GM19397 (cell line): Measurements from ENCODE around the gene MGRN1.

Experiments used
- ATAC-seq: cut with Tn5 transposase; IDR thresholded peaks from one replicate; pipeline ENCODE4 v1.9.1; 2021; ENCODE audit warnings: mild to moderate bottlenecking, moderate library complexity; ENCODE audit not compliant: unreplicated experiment

Gene MGRN1

DNA sequence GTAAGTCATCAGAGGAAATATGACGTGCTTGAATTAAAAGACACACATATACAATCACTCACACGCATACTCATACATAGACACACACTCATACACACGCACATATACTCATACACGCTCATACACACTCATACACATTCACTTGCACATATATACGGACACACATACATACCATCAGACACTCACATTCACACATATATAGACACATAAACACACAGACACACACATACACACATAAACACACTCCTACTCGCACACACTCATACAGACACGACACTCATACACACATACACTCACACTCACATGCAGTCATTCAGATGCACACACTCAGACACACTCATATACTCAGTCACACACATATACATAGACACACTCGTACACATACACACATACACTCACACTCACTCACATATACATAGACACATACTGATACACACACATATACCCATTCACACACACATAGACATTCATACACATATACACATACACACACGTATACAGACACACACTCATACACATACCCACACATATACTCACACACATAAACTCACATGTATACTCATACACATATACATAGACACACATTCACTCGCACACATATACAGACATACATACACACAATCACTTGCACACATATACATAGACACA is 43.8 kb downstream of the MGRN1 start:
- no peak for ATAC-seq

DNA sequence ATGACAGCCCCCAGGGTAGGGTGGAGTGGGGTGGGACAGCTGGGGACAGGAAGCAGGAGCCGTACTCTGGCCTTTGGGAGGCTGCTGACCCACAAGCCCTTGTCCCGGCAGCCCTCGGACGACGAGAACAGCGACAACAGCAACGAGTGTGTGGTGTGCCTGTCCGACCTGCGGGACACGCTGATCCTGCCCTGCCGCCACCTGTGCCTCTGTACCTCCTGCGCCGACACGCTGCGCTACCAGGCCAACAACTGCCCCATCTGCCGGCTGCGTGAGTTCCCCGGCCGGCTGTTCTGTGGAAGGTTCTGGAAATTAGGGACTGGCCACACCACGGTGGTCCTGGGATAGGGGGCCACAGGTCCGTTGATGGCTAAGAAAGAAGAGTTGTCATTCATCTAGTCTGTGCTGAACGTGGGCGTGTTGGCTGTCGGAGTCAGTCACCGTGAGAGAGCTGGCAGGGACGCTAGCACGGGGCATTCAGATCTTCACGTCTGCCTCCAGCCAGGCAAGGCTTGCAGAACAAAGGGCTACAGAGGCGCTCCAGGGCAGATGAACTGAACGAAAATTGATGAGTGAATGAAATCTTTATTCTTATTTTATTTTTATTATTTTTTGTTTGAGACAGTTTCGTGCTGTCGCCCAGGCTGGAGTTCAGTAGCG is 48.9 kb downstream of the MGRN1 start:
- no peak for ATAC-seq

DNA sequence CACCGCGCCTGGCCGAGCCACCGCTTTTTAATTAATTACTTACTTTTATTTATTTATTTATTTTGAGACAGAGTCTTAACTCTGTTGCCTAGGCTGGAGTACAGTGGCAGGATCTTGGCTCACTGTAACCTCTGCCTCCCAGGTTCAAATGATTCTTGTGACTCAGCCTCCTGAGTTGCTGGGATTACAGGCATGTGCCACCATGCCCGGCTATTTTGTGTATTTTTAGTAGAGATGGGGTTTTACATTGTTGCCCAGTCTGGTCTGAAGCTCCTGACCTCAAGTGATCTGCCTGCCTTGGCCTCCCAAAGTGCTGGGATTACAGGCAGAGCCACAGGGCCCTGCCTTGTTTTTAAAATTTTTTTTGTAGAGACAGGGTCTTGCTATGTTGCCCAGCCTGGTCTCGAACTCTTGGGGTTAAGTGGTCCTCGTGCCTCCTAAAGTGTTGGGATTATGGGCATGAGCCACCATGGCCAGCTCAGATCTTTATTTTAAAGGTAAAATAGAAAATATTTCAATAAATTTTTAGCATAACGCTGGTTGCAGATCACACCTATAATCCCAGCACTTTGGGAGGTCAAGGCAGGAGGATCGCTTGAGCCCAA is 50.4 kb downstream of the MGRN1 start:
- no peak for ATAC-seq

DNA sequence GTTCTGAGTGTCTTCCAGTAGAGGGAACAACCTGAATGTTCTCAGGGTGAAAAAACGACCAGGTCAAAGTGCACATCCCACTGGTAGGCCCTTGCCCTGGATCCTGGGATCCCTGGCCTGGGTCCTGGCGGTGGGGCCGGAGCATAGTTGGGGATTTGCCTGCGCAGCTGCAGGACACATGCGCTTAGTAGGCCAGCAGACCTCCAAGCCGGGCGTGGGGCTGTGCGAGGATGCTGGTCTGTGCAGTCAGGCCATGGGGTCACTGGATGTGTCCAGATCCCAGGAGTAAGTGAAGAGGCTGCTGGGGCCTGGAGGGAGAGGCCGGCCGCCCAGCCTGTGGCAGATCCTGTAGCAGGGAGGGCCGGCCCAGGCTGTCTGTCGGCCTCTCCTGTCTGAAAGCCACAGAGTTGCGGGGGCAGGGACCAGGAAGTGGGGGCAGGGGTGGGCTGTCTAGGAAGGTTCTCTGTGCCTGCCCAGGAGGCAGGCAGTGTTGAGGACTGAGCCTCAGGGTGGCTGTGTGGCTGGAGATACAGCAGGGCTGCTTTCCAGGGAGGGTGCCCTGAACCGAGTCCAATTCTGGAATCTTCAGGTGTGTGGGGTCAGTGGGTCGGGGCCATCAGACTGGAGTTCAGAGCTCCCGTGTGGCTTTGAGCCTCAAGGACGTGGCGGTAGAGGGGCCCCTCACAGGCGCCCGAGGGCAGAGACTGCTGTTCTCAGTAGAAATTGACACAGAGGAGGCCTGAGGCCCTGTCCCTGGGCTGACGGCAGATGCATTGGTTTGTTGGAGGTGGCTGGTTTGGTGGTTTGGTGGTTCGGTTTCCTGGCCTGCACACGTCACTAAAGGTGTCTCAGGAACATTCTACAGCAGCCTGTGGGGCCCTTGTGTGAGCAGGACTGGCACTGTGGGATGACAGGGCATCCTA is 51.5 kb downstream of the MGRN1 start:
- ATAC-seq, result no peak

DNA sequence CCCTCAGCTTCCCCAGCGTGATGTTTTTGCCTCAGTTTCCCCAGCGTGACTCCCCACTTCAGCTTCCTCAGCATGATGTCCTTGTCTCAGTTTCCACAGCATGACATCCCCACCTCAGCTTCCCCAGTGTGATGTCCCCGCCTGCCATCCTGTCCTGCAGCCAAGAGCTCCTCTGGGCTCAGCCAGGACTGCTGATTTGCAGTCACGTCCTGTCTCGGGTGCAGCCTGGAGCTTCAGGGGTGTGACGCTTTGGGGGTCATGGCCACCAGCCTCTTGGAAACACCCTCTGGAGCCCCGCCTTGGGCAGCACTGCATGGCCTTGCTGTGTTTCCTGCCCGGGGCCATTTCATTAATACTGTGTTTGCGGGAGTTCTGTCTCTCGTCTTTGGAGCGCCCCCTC is 52.2 kb downstream of the MGRN1 start:
- ATAC-seq, result no peak

DNA sequence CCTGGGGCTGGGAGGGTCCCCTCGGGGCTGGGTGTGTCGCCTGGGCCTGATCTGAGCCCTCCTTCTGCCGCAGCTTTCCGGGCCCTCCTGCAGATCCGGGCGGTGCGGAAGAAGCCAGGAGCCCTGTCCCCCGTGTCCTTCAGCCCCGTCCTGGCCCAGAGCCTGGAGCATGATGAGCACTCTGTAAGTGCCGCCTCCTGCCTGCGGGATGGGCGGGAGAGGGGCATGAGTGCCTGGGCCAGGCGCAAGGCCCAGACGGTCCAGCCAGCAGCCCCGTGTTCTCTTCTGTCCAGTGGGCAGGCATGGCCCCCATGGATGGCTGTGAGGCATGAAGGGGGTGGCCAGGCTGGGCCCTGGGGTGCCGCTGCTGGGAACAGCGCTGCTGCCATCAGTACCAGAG is 52.8 kb downstream of the MGRN1 start:
- no peak for ATAC-seq

DNA sequence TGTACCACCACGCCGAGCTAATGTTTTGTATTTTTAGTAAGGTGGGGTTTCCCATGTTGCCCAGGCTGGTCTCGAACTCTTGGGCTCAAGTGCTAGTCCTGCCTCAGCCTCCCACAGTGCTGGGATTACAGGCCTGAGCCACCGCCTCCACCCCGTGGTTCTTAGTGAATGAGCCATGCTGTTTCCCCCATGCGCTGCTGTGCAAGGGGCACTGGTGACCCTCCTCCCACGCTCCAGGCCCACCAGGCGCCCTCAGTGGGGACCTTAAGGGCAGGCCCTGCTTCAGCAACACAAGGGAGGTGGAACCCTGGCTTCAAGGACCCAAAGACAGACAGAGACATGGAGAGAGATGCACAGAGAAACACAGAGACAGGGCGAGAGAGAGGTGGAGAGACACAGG is 53.4 kb downstream of the MGRN1 start:
- no peak for ATAC-seq

DNA sequence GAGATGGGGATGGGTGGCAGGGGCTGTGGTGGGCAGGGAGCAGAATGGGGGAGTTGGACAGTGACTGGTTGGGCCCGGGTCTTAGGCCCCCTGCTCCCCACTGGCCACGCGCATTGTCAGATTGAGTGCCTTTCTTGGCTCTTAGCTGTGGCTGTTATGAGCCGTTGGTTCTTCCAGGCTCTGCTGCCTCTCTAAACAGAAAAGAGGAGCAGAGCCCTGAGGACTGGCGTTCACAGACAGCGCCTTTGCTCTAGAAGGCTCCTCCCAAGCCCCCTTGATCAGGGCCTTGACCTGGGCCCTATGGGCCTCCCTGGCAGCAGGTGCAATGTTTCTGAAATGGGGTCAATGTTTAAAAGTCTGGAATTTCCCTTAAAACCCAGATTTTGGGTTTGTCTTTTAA is 54.0 kb downstream of the MGRN1 start:
- no peak for ATAC-seq

DNA sequence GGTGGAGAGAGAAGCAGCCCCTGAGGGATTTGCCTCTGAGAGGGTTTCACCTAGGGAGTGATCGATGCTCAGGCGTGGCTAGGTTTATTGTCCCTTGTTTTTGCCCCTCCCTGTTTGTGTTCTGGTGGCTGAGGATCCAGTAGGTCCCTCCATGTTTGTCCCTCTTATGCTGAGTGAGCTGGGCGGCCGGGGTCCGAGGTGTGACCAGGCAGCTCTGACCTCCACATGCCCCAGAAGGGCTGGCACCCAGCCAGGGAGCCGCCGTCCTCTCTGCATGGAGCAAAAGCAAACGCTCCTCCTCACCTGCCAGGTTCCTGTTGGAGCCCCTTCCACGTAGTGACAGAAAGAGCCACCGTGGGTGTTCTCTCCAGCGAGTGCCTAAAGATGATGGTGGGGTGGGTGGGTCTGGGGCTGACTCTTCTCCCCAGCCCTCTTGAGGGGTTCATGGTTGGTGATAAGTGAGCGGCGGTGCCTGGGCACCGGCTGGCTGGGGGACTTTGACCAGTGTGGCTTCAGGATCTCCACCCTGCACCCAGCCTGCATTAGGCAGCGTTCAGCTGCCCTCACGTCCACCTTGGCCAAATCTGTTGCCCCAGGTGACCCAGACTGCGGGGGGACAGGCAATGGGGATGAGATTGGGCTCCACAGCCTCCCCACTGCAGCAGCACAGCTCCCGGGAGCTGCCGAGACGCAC is 54.7 kb downstream of the MGRN1 start:
- no peak for ATAC-seq

DNA sequence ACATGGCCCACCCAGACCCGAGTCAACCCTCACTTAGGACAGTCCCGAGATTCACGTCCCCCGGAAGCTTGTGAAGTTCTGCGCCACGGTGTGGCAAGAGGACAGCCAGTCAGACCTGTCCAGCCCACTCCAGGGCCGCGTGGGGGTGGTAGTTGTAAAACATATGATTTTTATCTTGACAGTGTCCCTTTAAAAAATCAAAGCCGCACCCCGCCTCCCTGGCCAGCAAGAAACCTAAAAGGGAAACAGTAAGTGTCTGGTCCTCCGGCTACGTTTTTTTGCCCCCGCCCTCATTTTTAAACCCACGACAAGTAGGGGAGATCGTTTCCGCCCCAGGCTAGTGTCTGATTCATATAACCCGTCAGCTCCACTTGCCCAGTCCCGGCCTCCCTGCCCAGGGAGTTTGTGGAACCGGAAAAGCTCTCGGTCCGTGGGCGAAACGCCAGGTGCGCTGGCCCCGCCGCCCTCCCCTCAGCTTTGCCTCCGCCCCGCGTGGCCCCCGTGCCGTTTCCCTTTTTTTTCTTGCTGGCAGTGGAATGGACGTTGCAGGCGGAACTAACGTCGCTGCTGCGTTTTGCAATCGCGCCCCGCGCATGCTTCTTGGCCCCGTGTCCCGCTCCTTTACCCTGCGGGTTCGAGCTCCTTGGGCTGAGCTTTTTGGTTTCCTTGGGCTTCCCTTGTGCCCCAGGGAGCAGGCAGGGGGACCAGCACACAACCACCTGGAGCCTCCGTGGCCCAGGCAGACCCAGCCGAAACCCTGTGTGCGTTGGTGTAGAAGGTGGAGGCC is 55.4 kb downstream of the MGRN1 start:
- no peak for ATAC-seq

DNA sequence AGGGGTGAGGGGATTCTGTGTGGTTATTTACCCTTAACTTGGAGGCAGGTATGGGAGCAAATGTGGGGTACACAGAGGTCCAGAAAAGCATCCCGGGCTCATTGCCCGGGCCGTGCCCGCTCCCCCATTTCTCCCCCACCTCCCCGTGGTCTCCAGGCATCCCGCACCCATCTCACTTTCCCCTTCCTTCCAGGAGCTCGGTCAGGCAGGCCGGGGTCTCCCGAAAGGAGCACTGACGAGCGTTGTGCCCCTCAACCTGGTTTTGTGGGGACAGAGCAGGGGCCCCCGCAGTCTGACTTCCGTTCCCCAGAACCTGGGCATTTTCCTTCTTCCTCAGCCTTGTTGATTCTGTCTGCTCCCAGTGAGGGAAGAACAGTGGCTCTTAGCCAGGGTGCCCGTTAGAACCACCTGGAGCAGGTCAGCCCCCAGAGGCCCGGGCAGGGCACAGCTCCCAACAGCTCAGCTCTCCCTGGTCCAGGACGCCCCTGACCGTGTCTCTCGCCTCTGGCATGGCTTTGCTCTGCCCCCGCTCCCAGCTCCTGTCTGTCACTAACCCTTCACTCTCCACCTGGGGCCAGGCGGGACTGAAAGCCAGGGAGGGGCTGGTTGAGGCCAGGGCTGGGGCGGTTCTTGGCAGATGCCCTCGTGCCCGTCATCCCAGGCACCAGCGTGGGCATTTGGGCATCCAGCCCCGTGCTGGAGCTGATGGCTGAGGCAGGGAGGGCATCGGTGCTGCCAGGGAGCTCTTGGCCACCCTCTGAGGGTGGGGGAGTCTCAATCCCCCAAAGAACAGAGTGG is 56.2 kb downstream of the MGRN1 start:
- ATAC-seq, result no peak

DNA sequence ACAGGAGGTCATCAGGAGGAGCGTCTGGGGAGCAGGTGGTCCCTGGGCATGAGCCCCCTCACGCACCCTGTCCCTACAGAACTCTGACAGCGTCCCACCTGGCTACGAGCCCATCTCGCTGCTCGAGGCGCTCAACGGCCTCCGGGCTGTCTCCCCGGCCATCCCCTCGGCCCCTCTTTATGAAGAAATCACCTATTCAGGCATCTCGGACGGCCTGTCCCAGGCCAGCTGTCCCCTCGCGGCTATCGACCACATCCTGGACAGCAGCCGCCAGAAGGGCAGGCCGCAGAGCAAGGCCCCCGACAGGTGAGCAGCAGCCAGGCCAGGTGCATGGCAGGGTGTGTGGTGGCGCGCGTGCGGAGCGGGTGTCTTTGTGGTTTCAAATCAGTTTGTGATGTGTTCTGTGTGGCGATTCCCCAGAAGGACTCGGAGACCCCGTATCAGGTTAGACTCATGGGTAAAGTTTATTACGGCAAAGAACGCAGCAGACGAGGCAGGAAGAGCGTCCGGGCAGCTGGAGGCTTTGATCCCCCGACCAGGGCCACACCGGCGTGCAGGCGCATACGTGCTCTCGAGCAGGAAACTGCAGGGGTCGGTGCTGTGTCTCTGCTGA is 57.0 kb downstream of the MGRN1 start:
- ATAC-seq, result no peak

DNA sequence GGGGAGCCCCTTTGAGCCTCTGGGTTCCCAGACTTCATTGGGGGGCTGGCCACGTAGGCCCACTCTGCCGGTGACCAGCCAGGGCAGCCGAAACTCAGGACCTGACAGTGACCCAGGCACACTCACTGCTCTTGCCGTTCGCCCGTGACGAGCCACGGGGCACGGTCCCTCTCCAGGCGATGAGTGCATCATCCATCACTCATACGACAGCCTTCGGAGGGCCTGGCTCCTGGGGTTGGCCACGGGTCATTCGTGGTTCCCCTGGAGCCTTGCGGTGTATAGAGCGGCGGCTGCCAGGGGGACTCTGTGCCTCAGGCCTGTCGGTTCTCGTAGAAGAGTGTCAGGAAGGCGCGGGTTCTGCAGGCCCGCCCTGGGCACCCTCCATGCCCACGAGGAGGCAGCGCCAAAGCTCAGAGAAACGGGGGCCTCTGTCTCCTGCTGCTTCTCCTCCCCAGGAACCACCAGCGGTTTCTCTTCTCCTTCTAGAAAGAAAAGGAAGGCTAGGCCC is 57.5 kb downstream of the MGRN1 start:
- ATAC-seq, result no peak

DNA sequence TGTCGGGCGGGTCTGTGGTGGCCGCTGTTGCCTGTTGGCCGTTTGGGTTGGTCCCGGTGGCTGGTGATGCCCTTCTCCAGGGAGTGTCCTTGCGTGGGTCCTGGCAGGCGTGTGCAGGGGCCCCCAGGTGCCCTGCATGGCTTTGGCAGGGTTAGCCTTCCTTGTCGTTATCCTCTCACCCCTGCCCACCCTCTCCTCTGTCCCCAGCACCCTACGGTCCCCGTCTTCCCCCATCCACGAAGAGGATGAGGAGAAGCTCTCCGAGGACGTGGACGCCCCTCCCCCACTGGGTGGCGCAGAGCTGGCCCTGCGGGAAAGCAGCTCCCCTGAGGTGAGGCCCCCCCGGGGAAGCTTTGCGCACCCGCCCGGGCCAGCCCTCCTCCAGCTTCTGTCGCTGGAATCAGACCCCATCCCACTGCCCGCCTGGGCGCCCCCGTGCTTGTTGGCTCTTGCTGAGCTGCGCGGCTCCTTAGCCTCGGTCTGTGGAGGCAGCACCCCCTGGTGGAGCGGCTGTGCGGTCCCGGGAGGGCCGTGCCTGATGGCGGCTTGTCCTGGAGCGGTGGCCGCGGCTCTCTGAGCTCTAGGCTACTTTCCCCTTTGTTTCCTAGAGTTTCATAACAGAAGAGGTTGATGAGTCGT is 58.1 kb downstream of the MGRN1 start:
- ATAC-seq, result no peak

DNA sequence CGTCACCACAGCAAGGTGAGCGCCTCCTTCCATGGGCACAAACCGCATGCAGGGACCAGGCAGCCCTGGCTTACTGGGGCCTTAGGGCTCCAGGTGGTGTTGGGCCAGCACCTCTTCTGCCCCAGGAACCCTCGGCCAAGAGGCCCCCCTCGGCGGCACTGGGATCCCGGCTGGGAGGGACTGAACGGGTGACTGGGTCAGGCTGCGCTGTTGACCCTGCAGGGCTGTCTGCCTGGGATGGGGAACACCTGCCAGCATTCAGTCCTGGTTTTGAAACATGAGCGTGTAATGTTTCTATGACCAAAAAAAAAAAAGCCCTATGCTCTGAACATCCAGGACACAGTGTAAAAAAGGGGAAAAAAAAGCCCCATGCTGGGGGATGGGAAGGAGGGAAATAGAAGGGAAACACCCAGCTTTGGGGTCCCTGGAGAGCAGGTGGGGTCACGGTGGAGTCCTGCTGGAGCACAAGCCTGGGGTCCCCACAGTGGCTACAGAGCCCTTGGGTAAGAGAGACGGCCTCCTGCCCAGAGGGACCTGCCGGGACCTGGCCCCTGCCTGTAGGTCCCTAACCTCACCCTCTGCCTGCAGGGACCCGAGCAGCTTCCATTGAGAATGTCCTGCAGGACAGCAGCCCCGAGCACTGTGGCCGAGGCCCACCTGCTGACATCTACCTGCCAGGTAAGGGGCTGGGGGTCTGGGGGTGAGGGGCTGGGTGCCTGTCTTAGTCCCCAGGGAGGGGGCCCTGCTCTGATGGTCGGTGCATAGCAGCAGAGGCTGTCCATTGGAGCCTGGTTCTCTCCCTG is 58.8 kb downstream of the MGRN1 start:
- ATAC-seq, result no peak

DNA sequence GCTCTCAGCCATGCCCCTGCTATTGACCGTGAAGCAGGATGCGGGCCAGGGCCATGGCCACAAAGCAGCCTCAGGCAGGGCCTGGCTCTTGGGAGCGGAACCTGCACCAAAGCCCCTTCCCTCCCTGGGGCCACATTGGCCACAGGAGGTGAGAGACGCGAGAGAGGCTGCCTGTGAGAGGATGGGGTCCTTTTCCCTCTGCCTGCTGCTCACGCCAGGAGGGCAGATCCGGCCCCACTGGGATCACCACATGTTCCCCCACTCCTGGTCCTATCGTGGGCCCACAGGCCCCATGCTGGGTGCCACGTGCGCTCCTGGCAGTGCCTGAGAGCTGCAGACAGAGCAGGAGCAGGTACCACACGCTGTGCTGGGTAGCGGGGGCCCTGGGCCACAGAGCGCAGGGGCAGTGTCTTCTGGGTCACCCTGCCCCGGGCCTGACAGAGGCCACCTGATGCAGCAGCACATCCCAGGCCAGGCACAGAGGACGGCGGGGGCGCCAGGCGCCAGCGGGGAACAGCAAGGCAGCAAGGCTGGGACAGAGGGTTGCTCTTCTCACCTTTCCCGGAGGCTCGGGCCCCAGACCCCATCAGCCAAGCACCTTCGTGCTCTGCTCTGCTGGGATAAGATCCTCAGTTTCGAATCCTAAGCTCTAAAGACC is 59.6 kb downstream of the MGRN1 start:
- no peak for ATAC-seq

DNA sequence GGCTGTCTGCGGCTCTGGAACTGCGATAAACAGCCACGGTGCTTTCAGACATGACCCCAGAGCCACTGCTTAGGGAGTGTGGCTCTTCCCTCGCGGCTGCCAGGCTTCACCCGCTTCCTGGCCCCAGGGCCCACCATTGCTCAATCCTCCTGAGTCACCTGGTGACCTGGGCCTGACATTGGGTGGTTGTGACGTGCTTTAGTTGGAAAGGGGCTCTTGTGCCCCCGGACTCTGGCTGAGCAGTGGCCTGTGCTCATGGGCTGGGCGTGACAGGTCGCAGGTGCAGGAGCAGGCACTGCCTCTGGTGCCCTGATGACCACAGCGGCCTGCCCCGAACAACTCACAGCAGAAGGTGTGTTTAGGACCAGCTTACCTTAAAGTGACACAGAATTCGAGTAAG is 60.1 kb downstream of the MGRN1 start:
- no peak for ATAC-seq
